ENCODE data around the gene NR4A1. TPM values are rescaled to one million over a fixed set of nuclear protein-coding genes. Genes with fewer than 3 reads are reported as not detected.

The NR4A1 gene
- total and polyA plus RNA-seq, 2 of the 13 experiments (the other 11 are each of a cell fraction or from before 2014, with no cell fraction given) = 5.7 to 15.2 TPM

DNA sequence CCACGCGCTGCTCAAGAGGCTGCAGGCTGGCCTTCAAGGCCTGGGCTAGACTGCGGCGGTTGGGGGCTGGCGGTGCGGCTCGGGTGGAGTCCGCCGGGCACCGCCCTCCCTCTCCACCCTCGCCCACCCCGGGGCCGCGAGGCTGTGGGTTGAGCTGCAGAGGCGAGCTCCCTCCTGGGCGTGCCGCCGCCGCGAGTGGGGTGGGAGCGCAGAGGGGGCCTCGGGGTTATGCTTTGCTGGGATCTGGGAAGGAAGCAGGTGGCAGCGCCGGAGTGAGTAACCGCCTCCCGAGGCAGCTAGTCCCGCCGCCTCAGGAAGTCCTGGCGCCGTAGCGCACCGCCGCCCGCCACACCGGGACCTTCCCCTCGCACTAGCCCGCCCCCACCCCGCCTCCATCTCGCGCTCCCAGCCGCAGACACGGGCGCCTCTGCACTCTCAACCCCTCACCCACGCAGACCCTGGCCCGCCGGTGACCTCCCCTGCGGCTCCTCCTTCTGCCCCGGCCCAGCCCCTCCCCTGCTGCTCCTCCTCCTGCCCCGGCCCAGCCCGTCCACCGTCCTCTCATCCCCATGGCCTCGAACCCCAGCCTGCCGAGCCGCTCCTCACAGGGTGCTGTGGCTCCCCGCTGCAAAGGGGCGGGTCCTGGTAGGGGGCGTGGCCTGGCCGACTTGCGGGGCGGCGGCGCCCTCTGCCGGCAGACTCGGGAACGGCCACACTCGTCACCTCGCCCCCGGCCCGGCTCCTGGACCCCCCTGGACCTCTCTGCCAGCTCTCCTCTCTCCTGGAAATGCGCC, 27.9 kb upstream of the NR4A1 start (continued):
- TF ChIP-seq PRPF4 (IDR thresholded peaks at IDR 0.05; ENCODE audit: low read depth, low read length, poor library complexity, severe bottlenecking) (no peak), ZSCAN25 (CRISPR knock-in tag; IDR thresholded peaks at IDR 0.05) (peak; percentile 58; the same call in 1 of the 2 replicates), KLF13 (CRISPR knock-in tag; IDR thresholded peaks at IDR 0.05) (no peak), ZNF883 (CRISPR knock-in tag; IDR thresholded peaks at IDR 0.05; ENCODE audit: not compliant biosample characterization) (peak; percentile 82), ZNF274 (CRISPR knock-in tag; IDR thresholded peaks at IDR 0.05) (0 out of 2 replicates have a peak, but pooled peaks have one; percentile 64), ZNF567 (CRISPR knock-in tag; IDR thresholded peaks at IDR 0.05; ENCODE audit: borderline replicate concordance) (no peak; the same call in 1 of the 2 replicates), SALL1 (CRISPR knock-in tag; IDR thresholded peaks at IDR 0.05) (peak; percentile 61), HNRNPLL (IDR thresholded peaks at IDR 0.05; ENCODE audit: low read depth, low read length, poor library complexity, severe bottlenecking) (peak; percentile 33), TAF1 (CRISPR knock-in tag; IDR thresholded peaks at IDR 0.05) (no peak), ZNF816 (CRISPR knock-in tag; IDR thresholded peaks at IDR 0.05; ENCODE audit: borderline replicate concordance) (0 out of 2 replicates have a peak, but pooled peaks have one; percentile 60), KDM2A (CRISPR knock-in tag; IDR thresholded peaks at IDR 0.05; ENCODE audit: borderline replicate concordance, low read depth) (peak; percentile 41; the same call in 1 of the 2 replicates), SP5 (CRISPR knock-in tag; IDR thresholded peaks at IDR 0.05; ENCODE audit: borderline replicate concordance, low read depth) (peak; percentile 41; the same call in 1 of the 2 replicates), RBM39 (IDR thresholded peaks at IDR 0.05; ENCODE audit: low read depth, low read length, poor library complexity, severe bottlenecking) (no peak)
- TF ChIP-seq, protein P1, sequence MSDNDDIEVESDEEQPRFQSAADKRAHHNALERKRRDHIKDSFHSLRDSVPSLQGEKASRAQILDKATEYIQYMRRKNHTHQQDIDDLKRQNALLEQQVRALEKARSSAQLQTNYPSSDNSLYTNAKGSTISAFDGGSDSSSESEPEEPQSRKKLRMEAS (IDR thresholded peaks at IDR 0.05) = peak; percentile 47; the same call in 1 of the 2 replicates
- TF ChIP-seq, protein P2, sequence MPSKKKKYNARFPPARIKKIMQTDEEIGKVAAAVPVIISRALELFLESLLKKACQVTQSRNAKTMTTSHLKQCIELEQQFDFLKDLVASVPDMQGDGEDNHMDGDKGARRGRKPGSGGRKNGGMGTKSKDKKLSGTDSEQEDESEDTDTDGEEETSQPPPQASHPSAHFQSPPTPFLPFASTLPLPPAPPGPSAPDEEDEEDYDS (CRISPR knock-in tag; IDR thresholded peaks at IDR 0.05) = peak; percentile 37; the same call in 1 of the 2 replicates
- TF ChIP-seq, protein P3, sequence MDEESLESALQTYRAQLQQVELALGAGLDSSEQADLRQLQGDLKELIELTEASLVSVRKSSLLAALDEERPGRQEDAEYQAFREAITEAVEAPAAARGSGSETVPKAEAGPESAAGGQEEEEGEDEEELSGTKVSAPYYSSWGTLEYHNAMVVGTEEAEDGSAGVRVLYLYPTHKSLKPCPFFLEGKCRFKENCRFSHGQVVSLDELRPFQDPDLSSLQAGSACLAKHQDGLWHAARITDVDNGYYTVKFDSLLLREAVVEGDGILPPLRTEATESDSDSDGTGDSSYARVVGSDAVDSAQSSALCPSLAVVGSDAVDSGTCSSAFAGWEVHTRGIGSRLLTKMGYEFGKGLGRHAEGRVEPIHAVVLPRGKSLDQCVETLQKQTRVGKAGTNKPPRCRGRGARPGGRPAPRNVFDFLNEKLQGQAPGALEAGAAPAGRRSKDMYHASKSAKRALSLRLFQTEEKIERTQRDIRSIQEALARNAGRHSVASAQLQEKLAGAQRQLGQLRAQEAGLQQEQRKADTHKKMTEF (CRISPR knock-in tag; IDR thresholded peaks at IDR 0.05) = peak; percentile 61; the same call in 1 of the 2 replicates
- TF ChIP-seq, protein P4, sequence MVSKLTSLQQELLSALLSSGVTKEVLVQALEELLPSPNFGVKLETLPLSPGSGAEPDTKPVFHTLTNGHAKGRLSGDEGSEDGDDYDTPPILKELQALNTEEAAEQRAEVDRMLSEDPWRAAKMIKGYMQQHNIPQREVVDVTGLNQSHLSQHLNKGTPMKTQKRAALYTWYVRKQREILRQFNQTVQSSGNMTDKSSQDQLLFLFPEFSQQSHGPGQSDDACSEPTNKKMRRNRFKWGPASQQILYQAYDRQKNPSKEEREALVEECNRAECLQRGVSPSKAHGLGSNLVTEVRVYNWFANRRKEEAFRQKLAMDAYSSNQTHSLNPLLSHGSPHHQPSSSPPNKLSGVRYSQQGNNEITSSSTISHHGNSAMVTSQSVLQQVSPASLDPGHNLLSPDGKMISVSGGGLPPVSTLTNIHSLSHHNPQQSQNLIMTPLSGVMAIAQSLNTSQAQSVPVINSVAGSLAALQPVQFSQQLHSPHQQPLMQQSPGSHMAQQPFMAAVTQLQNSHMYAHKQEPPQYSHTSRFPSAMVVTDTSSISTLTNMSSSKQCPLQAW (CRISPR knock-in tag; IDR thresholded peaks at IDR 0.05) = peak; percentile 43; the same call in 1 of the 2 replicates
- TF ChIP-seq, protein P5, sequence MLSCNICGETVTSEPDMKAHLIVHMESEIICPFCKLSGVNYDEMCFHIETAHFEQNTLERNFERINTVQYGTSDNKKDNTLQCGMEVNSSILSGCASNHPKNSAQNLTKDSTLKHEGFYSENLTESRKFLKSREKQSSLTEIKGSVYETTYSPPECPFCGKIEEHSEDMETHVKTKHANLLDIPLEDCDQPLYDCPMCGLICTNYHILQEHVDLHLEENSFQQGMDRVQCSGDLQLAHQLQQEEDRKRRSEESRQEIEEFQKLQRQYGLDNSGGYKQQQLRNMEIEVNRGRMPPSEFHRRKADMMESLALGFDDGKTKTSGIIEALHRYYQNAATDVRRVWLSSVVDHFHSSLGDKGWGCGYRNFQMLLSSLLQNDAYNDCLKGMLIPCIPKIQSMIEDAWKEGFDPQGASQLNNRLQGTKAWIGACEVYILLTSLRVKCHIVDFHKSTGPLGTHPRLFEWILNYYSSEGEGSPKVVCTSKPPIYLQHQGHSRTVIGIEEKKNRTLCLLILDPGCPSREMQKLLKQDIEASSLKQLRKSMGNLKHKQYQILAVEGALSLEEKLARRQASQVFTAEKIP (CRISPR knock-in tag; IDR thresholded peaks at IDR 0.05; ENCODE audit: borderline replicate concordance) = no peak

Data from HepG2 (cell line).